ENCODE results near the gene AHDC1. TPM values are rescaled to one million over a fixed set of nuclear protein-coding genes. Genes with fewer than 3 reads are reported as not detected.

Gene AHDC1
- total RNA-seq, 4 donors from 2014 or later, result 14.7 to 54.3 (median 35.4) TPM

DNA sequence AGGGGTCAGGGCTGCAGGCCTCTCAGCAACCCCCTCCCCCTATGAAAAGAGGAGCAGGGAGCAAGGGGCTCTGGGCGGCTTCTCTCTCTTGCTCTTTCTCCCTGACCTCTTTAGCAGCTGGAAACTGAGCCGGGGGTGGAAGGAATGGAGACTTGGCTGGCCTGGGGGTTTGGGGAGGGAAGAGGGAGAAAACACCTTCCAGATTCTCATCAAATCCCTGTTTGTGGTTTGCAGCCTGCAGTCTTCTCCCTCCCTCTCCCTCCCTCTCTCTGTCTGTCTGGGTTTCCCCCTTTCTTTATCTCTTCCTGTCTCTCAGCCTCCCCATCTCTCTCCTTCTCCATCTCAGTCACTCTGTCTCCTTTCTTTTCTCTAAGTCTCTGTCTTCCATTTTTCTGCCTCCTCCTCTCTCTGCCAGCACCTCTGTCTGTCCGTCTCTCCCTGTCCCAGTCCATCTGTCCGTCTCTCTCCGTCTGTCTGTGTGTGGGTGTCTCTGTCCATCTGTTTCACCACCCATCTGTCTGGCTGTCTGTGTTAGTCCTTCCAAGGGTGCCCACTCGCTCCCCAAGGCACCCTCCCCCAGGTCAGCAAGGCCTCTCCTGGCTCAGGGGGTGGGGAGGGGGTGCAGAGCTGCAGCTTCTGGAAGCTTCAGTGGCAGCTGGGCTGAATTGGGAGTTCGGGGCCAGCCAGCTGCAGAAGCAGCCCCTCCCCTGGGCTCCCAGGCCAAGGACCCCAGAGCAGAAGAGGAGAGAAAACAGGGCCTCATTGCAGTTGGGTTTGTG, 6.2 kb downstream of the AHDC1 start:
- intact Hi-C loops (cut with DNase I), result no loop called here
- 35% methylated on average over 7 of the region's 7 CpGs for WGBS

DNA sequence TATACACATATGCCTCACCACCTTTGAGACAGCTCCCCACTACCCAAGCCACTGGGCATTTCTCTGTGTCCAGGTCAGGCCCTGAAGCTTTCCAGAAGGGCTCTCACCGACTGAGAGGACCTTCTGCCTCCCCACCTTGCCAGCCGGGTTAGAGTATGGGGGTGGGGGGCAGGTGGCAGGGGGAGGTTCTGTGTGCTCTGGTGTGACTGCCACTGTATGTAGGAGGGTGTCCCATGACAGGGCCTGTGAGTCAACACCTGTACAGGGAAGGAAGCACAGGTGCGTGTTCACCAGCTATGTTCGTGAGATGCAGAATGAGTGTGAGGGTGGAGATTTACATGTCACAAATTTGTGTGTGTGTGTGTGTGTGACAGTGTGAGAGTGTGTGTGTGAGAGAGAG, 7.0 kb downstream of the AHDC1 start:
- intact Hi-C loops (cut with DNase I), result no loop called here
- TF ChIP-seq EP300 (IDR thresholded peaks at IDR 0.05) (no peak), POLR2AphosphoS5 (IDR thresholded peaks at IDR 0.05) (no peak), POLR2A (IDR thresholded peaks at IDR 0.05; ENCODE audit: low read depth) (no peak)
- TF ChIP-seq, protein P1, sequence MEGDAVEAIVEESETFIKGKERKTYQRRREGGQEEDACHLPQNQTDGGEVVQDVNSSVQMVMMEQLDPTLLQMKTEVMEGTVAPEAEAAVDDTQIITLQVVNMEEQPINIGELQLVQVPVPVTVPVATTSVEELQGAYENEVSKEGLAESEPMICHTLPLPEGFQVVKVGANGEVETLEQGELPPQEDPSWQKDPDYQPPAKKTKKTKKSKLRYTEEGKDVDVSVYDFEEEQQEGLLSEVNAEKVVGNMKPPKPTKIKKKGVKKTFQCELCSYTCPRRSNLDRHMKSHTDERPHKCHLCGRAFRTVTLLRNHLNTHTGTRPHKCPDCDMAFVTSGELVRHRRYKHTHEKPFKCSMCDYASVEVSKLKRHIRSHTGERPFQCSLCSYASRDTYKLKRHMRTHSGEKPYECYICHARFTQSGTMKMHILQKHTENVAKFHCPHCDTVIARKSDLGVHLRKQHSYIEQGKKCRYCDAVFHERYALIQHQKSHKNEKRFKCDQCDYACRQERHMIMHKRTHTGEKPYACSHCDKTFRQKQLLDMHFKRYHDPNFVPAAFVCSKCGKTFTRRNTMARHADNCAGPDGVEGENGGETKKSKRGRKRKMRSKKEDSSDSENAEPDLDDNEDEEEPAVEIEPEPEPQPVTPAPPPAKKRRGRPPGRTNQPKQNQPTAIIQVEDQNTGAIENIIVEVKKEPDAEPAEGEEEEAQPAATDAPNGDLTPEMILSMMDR (IDR thresholded peaks at IDR 0.05), result no peak
- Histone ChIP-seq H3K4me1 (peaks cover 100% of the 10 kb centered on the region in 4 donors), H3K9me3 (no peaks in the 10 kb centered on the region), H3K36me3 (no peaks in the 10 kb centered on the region), H3K27ac (replicated peaks in 1 of 4) (peak overlapping the region; percentile 63 to 97 (median 86)), H3K27me3 (no peaks in the 10 kb centered on the region), H3K4me3 (no peak overlapping the region)
- no peak for DNase-seq (ENCODE audit: extremely low spot score)
- 42% methylated on average over 4 of the region's 4 CpGs for WGBS

More for the DNA sequence above, 6.2 kb downstream of the AHDC1 start:
- Histone ChIP-seq H3K9me3 (no peaks in the 10 kb centered on the region), H3K4me3 (peak overlapping the region in 1 of 4 donors; percentile 15), H3K27me3 (no peaks in the 10 kb centered on the region), H3K36me3 (no peaks in the 10 kb centered on the region), H3K4me1 (peaks cover 93 to 100% (median 100%) of the 10 kb centered on the region in 4 donors), H3K27ac (replicated peaks in 1 of 4) (peak overlapping the region; percentile 96 to 99 (median 97))
- DNase-seq (ENCODE audit: extremely low spot score), result no peak
- TF ChIP-seq POLR2AphosphoS5 (IDR thresholded peaks at IDR 0.05) (no peak), POLR2A (IDR thresholded peaks at IDR 0.05; ENCODE audit: low read depth) (no peak), EP300 (IDR thresholded peaks at IDR 0.05) (no peak)
- TF ChIP-seq, protein P1 (IDR thresholded peaks at IDR 0.05), result no peak

DNA sequence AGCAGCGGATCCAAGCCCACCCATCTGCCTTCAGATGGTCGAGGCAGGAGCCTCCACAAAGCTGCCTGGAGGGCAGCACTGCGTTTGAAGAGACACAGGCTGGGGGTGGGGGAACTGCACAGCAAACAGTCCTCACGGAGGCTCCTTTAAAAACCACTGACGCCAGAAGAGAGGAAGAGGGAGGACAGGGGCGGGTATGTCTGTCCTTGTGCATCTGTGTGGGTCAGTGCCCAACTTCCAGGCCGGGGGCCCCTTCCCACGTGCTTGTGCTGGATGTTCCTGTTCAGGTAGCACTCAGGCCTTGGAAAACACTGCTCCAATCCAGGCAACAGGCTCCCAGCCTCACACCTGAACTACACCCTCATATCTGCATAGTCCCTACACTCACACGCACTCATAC, 7.7 kb downstream of the AHDC1 start:
- no peak for TF ChIP-seq POLR2A (IDR thresholded peaks at IDR 0.05; ENCODE audit: low read depth)
- no peak for TF ChIP-seq EP300 (IDR thresholded peaks at IDR 0.05)
- TF ChIP-seq, protein P1 (IDR thresholded peaks at IDR 0.05), result no peak
- TF ChIP-seq POLR2AphosphoS5 (IDR thresholded peaks at IDR 0.05), result no peak
- intact Hi-C loops (cut with DNase I), result no loop called here
- DNase-seq (ENCODE audit: extremely low spot score), result no peak
- no peaks in the 10 kb centered on the region for H3K9me3 ChIP-seq
- no peak overlapping the region for H3K4me3 ChIP-seq
- H3K36me3 ChIP-seq, result no peaks in the 10 kb centered on the region
- H3K27ac ChIP-seq (replicated peaks in 1 of 4), result peak overlapping the region; percentile 63 to 97 (median 86)
- no peaks in the 10 kb centered on the region for H3K27me3 ChIP-seq
- peaks cover 100% of the 10 kb centered on the region in 4 donors for H3K4me1 ChIP-seq
- 10% methylated on average over 6 of the region's 9 CpGs for WGBS

DNA sequence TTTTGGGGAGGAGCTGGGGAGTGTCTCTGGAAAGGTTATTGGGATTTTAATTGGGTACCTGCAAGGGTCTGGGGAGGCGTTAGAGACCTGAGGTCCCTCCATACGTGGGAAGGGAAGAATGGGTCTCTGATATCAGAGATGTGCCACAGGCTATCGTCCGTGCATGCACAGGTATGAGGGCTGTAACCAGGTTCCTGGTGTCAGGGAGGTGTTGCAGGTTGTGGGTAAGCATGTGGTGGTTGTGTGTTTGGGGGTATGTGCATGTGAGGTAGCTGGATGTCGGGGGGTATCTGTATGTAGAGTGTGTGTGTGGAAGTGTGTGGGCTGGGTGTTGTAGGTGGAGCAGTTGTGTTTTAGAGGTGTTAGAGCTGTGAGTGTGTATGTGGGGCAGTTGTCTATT, 8.3 kb downstream of the AHDC1 start:
- no peaks in the 10 kb centered on the region for H3K27me3 ChIP-seq
- TF ChIP-seq, protein P1 (IDR thresholded peaks at IDR 0.05), result no peak
- no peak for TF ChIP-seq POLR2A (IDR thresholded peaks at IDR 0.05; ENCODE audit: low read depth)
- no peak for TF ChIP-seq EP300 (IDR thresholded peaks at IDR 0.05)
- TF ChIP-seq POLR2AphosphoS5 (IDR thresholded peaks at IDR 0.05), result no peak
- no peaks in the 10 kb centered on the region for H3K9me3 ChIP-seq
- H3K36me3 ChIP-seq, result no peaks in the 10 kb centered on the region
- H3K4me3 ChIP-seq, result no peak overlapping the region
- DNase-seq (ENCODE audit: extremely low spot score), result no peak
- peak overlapping the region; percentile 63 to 97 (median 86) for H3K27ac ChIP-seq (replicated peaks in 1 of 4)
- intact Hi-C loops (cut with DNase I), result no loop called here
- H3K4me1 ChIP-seq, result peaks cover 100% of the 10 kb centered on the region in 4 donors
- 55% methylated on average over 5 of the region's 5 CpGs for WGBS

Data from esophagus muscularis mucosa (tissue), 4 donors.